Measurements from ENCODE around the gene FAM227B.

- TF ChIP-seq, protein P1, sequence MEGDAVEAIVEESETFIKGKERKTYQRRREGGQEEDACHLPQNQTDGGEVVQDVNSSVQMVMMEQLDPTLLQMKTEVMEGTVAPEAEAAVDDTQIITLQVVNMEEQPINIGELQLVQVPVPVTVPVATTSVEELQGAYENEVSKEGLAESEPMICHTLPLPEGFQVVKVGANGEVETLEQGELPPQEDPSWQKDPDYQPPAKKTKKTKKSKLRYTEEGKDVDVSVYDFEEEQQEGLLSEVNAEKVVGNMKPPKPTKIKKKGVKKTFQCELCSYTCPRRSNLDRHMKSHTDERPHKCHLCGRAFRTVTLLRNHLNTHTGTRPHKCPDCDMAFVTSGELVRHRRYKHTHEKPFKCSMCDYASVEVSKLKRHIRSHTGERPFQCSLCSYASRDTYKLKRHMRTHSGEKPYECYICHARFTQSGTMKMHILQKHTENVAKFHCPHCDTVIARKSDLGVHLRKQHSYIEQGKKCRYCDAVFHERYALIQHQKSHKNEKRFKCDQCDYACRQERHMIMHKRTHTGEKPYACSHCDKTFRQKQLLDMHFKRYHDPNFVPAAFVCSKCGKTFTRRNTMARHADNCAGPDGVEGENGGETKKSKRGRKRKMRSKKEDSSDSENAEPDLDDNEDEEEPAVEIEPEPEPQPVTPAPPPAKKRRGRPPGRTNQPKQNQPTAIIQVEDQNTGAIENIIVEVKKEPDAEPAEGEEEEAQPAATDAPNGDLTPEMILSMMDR (IDR thresholded peaks at IDR 0.05) = no peak
- no peak for TF ChIP-seq POLR2AphosphoS5 (IDR thresholded peaks at IDR 0.05)
- no peak for TF ChIP-seq POLR2A (IDR thresholded peaks at IDR 0.05)
Observed at GRCh38 chr15:49621887-49622286, 1.3 kb upstream of the FAM227B start.
